ENCODE results near the gene SNCA.

Gene SNCA

DNA sequence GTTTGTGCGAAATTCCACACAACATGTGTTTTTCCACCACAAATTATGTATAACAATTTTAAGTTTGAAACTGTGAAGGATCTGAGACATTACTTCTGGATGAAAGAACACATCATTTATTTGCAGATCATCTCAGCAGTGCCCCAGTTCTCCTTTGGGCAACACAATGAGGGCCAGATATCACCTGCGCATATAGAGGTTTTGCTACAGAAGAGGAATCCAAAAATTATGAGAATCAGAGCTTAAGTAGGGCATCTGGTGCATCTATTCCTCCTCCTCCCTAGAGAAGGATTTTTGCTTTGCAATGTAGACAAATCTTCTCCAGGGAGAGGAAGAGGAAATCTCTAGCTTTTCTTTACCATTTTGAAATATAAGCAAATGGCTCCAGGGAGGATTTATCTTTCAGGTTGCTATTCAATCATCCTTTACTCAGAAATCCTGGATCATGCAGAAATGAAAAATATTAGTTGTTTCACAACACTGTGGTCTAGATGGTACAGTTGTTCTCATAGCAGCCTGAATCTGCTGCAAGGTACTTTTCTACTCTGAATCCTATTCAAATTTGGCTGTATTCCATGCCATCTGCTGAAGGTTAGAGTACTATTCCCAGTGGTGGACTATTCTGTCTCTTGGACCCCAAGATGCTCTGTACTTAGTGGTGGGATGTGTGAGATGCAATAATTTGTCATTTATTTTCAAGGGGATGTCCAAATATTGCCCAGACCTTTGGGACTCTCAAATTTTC, 132.1 kb downstream of the SNCA start:
- no peak for DNase-seq (ENCODE audit: low spot score)

DNA sequence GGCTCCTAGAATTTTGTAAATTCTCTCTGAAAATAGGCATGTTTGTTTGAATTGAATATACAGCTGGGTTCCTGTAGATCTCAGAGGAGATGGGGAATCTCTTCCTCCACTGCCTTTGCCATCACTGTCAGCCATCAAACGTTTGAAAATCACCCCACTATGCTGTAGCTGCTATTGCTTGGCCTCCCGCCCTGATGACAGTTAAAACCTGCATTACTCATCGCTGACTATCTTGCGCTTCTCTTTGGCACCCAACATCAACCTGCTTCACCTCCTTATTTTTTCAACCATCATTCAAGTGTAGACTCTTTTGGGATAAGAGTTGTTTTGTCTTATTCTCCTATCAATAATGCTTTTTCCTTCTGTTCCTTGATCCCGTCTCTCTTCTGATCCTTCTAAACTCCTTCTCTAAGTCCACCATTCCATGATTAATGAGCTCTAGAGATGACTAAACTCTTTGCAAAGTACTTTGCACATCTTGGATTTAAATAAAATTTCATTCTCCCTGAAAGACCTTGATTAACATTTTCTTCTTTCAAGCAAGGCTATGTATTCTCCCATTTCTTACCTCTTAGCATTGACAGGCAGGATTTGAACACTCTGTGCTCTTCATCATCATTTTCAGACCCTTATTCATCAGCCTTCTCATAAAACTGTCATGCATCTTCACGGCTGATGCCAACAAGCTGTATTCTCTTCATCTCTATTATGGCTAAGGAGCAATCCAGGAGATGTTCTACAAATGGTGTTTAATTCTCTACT, 133.0 kb downstream of the SNCA start:
- no peak for DNase-seq (ENCODE audit: low spot score)

DNA sequence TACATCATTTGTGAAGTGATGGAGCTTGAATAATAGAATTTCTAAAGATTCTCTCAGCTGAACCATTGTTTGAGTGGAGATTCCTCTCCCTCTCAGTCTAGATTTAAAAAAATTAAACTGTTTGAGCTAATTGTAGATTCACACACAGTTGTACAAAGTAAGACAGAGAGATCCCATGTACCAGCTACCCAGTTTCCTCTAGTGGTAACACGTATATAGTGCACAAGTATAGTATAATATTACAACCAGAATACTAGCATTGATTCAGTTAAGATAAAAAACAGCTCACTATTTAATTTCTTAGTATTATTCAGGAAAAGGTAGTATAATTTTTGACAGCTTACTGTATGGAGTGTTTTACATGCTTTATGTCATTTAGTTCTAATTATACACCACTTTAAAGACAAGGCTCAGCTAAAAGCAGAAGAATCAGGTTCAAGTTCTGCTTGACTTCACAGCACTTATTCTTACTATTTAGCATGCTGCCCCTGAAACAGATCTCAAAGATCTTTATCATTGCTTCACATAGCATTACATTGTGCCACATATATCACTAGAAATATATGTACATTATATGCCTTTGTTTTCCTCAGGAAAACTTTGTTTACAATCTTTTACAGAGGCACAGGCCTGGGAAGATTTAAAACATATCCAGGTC, 136.1 kb downstream of the SNCA start:
- DNase-seq (ENCODE audit: low spot score) = no peak

GRCh38 chr4:89685690-89686089, 151.3 kb downstream of the SNCA start:
- no peak for DNase-seq (ENCODE audit: low spot score)

DNA sequence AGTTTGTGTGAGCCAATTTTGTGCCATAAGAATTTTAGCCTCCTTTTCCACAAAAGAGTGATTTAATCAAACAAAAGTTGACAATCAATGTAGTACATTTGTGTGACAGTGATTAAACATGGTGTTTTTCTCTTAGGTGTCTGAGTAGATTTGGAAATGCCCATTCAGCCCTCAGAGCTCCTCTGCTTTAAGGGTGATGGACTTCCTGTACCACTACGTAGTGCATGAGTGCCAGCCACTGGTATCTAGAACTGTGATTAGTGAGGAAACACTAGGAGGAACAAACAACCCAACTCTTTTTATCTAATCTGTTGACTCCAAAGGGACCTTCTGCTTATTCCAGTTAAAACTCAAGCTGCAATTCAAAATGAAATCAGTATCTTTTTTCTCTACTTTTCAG, 151.7 kb downstream of the SNCA start:
- no peak for DNase-seq (ENCODE audit: low spot score)

DNA sequence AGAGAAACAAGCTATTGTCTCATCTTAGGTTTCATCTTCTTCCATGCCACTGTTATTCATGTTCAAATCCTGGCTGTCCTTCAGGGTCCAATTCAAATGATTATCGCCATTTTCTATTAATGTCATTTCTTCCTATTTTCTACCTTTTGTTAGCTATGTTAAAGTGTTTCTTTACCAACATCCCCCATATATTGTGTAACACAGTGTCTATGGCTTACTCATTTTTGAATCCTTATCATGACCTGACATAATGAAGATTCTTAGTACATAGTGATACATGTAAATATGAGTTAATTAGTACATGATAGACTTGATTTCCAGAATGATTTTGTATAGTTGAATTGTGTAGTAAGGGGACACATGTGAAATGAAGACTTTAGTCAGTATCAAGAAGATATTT, 152.4 kb downstream of the SNCA start:
- no peak for DNase-seq (ENCODE audit: low spot score)

- DNase-seq (ENCODE audit: low spot score) = no peak
These were observed 154.2 kb downstream of the SNCA start for GRCh38 chr4:89682808-89683207.

- no peak for DNase-seq (ENCODE audit: low spot score)
These were observed 155.3 kb downstream of the SNCA start for GRCh38 chr4:89681671-89682070.

DNA sequence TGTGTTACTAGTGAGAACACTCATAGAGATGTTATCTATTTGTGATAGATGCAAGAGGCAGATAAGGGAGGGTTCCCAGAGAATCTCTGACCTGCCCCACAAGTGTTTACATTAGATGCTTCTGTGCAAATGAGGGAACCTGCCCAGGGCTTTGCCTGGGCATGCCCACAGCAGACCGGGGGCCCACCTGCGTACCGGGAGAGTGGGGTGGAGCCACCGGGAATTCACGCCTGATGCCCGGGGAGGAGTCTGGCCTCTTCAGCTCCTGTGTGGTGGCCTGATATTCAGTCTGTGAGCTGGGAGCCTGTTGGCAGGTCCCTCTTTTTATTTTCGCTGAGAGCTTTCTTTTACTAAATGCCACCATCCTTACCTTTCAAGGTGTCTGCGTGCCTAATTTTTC, 155.7 kb downstream of the SNCA start:
- peak; percentile 69 for DNase-seq (ENCODE audit: low spot score)

DNA sequence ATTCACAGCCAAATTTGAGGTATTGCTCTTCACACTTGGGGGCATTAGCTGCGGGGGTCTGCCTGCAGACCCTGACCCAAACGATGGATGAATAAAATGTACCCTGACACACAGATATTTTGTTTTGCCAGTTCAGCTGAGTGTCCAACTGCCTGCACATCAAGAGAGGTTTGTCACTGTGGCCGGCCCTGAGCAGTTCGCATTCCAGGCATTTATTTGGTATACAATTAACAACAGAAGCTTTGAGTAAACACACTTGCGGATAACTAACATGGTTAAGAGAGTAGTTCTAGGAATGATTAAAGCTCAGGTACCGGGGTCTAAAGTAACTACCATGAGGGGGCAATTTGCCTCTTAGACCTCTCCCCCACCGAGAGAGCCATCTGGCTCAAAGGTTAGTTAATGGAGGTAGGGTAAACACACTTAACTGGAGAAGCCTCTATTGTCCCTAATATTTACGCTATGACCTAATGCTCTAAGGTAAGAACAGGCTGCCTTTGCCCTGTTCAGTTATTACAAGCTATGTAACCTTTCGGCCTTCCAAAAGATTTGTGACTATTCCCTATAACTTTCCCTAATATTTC, 162.0 kb downstream of the SNCA start:
- DNase-seq (ENCODE audit: low spot score) = no peak
